HG03575 (cell line): Measurements from ENCODE around the gene TMEM8B.

ENCODE experiments used
- ATAC-seq: cut with Tn5 transposase; IDR thresholded peaks from one replicate; pipeline ENCODE4 v1.9.1; 2021; ENCODE audit not compliant: unreplicated experiment, insufficient number of reproducible peaks, low FRiP score; ENCODE audit errors: extremely low read depth

Gene TMEM8B

GRCh38 chr9:35835766-35836165 is 6.7 kb downstream of the TMEM8B start:
- ATAC-seq, result no peak

- ATAC-seq, result no peak
These were observed 7.6 kb downstream of the TMEM8B start for GRCh38 chr9:35836595-35836994.

GRCh38 chr9:35839926-35840325 is 10.9 kb downstream of the TMEM8B start:
- ATAC-seq, result no peak

- no peak for ATAC-seq
These were observed 12.0 kb downstream of the TMEM8B start for GRCh38 chr9:35840881-35841644.

DNA sequence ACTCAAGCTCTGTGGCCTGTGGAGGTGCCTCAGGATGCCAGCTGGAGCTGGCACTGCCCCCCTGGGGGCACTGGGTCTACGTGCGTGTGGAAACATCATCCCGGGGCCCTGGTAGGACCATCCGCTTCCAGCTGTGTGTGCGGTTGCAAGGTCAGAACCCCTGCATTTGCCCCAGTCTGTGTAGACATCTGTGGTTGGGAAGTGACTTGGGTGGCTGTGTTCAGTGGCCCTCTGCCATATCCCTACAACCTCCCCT is 12.5 kb downstream of the TMEM8B start:
- ATAC-seq, result no peak

GRCh38 chr9:35842020-35842745 is 13.2 kb downstream of the TMEM8B start:
- ATAC-seq, result no peak

DNA sequence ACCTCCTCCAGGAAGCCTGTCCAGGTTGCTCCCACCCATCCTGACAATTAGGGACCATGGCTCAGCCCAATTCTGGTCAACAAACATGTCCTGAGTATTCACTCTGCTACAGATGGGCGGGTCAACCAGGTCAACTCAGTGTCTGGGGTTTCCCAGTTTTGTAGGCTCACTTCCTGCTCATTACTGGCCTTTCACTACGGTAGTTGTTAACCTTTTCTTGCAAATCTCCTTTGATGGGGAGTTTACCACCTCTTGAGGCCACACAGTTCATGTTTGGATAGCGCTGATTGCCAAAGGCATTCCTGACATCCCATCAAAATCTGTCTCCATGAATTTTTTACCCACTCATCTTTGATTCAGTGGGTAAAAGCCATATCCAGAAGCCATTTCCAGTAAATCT is 13.8 kb downstream of the TMEM8B start:
- no peak for ATAC-seq

DNA sequence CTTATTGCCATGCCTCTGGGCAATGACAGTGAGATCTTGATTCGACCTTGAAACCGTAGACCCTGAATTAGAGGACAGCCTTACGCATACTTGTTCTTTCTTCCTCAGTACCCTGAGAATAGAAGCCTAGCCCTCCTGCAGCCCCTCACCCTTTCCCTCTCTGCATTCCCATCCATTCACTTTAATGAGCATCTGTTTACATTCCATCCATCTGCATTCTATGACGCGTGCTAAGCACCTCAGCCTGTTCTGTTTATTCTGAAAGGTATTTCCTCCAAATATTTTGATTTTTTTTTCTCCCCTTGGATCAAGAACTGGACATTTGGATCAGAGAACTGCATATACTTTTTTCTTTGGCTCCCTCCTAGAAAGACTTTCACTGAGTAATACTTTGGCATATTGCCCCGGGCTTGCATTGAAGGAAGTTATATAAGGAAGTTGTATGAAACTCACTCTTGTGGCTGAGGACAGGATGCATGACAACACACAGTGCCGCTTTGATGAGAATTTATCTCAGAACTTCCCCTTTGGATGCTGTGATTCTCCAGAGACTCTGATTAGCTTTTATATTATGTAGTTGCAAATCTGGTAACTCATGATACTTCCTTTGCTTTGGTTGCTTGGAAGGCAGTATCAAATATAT is 15.7 kb downstream of the TMEM8B start:
- no peak for ATAC-seq

DNA sequence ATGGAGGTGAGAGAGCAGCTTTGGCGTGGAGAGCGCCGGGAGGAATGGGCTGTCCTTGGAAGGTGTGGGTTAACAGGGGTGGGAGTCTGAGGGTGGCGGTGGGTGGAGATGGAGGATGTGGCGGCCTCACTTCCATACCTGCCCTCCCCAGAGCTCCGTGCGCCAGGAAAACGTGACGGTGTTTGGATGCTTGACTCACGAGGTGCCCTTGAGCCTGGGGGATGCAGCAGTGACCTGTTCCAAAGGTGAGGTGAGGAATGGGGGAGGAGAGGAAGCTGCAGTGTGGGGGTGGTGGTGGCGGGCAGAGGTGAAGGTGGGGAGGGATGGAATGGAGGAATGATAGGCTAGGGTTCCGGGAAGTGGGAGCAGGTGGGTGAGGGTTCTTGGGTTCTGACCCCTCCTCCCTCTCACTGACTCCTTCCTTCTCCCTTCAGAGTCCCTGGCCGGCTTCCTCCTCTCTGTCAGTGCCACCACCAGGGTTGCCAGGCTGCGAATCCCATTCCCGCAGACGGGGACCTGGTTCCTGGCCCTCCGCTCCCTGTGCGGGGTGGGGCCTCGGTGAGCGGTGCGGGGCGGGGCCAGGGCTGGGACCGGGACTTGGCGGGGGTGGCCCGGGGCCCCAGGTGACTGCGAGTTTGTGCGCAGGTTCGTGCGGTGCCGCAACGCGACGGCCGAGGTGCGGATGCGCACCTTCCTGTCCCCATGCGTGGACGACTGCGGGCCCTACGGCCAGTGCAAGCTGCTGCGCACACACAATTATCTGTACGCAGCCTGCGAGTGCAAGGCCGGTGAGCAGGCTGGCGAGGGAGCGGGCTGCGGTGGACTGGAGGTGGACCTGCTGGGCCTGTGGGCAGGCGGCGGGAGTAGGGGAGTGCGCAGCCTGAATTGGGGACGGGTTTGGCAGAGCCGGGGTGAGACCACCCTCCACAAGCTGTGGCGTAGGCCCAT is 17.1 kb downstream of the TMEM8B start:
- no peak for ATAC-seq

GRCh38 chr9:35847792-35848572 is 19.0 kb downstream of the TMEM8B start:
- peak; percentile 83 for ATAC-seq

GRCh38 chr9:35852267-35852815 is 23.3 kb downstream of the TMEM8B start:
- ATAC-seq, result no peak

GRCh38 chr9:35852876-35853865 is 24.1 kb downstream of the TMEM8B start:
- ATAC-seq, result no peak

GRCh38 chr9:35854091-35854762 is 25.2 kb downstream of the TMEM8B start:
- ATAC-seq, result no peak

- ATAC-seq, result no peak
These were observed 27.2 kb downstream of the TMEM8B start for GRCh38 chr9:35856206-35856605.

GRCh38 chr9:35856882-35857281 is 27.9 kb downstream of the TMEM8B start:
- no peak for ATAC-seq

DNA sequence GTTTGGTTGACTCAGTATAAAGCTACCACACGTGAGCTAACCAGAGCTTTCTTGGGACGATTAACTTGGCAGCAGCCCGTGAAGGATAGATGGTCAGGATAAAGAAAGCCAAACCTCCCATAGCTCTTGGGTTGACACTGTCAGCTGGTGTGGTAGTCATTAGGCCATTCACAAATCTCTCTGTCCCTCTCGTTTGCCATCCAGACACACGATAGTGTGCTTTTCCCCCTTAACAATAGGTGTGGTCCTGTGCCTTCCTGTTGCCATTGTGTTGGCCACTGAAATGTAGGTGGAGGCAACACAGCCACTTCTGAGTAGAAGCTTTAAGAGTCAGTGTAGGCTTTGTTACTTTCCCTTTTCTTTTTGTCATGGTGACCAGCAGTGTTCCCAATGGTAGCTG is 29.4 kb downstream of the TMEM8B start:
- no peak for ATAC-seq
